HepG2 (cell line): ENCODE data around the gene NELL1. TPM values are rescaled to one million over a fixed set of nuclear protein-coding genes. Genes with fewer than 3 reads are reported as not detected.

Experiments
- ATAC-seq: fragments of 200-7000 bp; cut with Tn5 transposase; 3 replicates; pipeline ENCODE4 v1.9.1; 2020; ENCODE audit warnings: mild to moderate bottlenecking, moderate library complexity
- BruUV-seq: library from RNA; stranded (reverse); fragments of 400-500 nt; replicated peaks from 2 replicates; lab custom pipeline; 2021; lab: Mats Ljungman, UMichigan
- CTCF ChIA-PET: fragments of 300-600 bp; formaldehyde crosslinking; extraction: SDS; loops from one replicate; lab custom pipeline; 2021; ENCODE audit warnings: low total read pairs, inconsistent platforms, low intra/inter-chr PET ratio; lab: Yijun Ruan, JAX
- POLR2A ChIA-PET: fragments of 350-600 bp; sonication (Branson Sonifier 250); formaldehyde crosslinking; loops from one replicate; lab custom pipeline; 2020; ENCODE audit warnings: antibody characterized with exemption, inconsistent platforms; lab: Yijun Ruan, JAX
- DNase-seq: peaks from one replicate; pipeline ENCODE4 v3.0.0-alpha.2; 2015; ENCODE audit warnings: low spot score
- FAIRE-seq: peaks from 3 replicates; lab custom pipeline; 2011; peaks lifted over from hg19 to GRCh38; lab: Jason Lieb, UNC
- H2AFZ ChIP-seq: one replicate; pipeline ENCODE4 v1.6.1; 2011; ENCODE audit warnings: low read length, inconsistent platforms
- H3K27ac ChIP-seq: fragments of 300-600 bp; 3 replicates; pipeline ENCODE4 v1.8.0; 2011; ENCODE audit warnings: mixed run types, mild to moderate bottlenecking, mixed read lengths, low read length, inconsistent platforms; ENCODE audit not compliant: insufficient read depth; ENCODE audit errors: extremely low read length
- H3K27me3 ChIP-seq, 2 experiments: fragments of 200-600 bp in 1 of 2; 2 replicates in 1 of 2; 3 replicates in 1 of 2; pipeline versions ENCODE4 v1.6.0 to v1.8.0; 2011; ENCODE audit warnings: low read length in 2 of 2, mild to moderate bottlenecking in 2 of 2, moderate library complexity in 2 of 2, inconsistent platforms in 1 of 2; ENCODE audit not compliant: insufficient read depth in 2 of 2, control insufficient read depth in 1 of 2
- H3K36me3 ChIP-seq, 2 experiments: fragments of 200-600 bp in 1 of 2; replicated peaks in 1 of 2; 2 replicates in 1 of 2; 3 replicates in 1 of 2; pipeline versions ENCODE4 v1.5.1 to v1.8.0; 2011; ENCODE audit warnings: low read length in 2 of 2, inconsistent platforms in 1 of 2; ENCODE audit not compliant: insufficient read depth in 2 of 2, control insufficient read depth in 1 of 2
- H3K4me1 ChIP-seq: 2 replicates; pipeline ENCODE4 v1.5.1; 2012; ENCODE audit warnings: low read length, inconsistent platforms; ENCODE audit not compliant: insufficient read depth
- H3K4me2 ChIP-seq: 2 replicates; pipeline ENCODE4 v1.6.0; 2011; ENCODE audit warnings: low read depth, low read length, inconsistent platforms
- H3K4me3 ChIP-seq, 3 experiments: fragments of 200-600 bp in 1 of 3; sonication (generic), shearing (Covaris generic) in 1 of 3; replicated peaks in 1 of 3; 2 replicates each; pipeline ENCODE4 v1.5.1; 2011 to 2016; ENCODE audit warnings: low read length in 3 of 3, inconsistent platforms in 2 of 3, low read depth in 2 of 3, mild to moderate bottlenecking in 2 of 3, control low read depth in 1 of 3, mixed read lengths in 1 of 3; ENCODE audit not compliant: insufficient read depth in 1 of 3
- H3K79me2 ChIP-seq: one replicate; pipeline ENCODE4 v1.6.1; 2011; ENCODE audit warnings: low read length, inconsistent platforms; ENCODE audit not compliant: insufficient read depth
- H3K9ac ChIP-seq: 2 replicates; pipeline ENCODE4 v1.6.0; 2011; ENCODE audit warnings: mild to moderate bottlenecking, low read depth, low read length, inconsistent platforms; ENCODE audit not compliant: insufficient read depth
- H3K9me3 ChIP-seq: 2 replicates; pipeline ENCODE4 v1.5.1; 2012; ENCODE audit warnings: mild to moderate bottlenecking, low read length
- H4K20me1 ChIP-seq: 2 replicates; pipeline ENCODE4 v1.6.0; 2011; ENCODE audit warnings: inconsistent platforms, mild to moderate bottlenecking, low read length, moderate library complexity; ENCODE audit not compliant: insufficient read depth
- MAFF ChIP-seq: IDR thresholded peaks from 2 replicates; pipeline ENCODE4 v1.6.1; 2011; ENCODE audit warnings: low read depth, low read length, improper control_type of control experiment
- MAFK ChIP-seq, 2 experiments: IDR thresholded peaks in 1 of 2; conservative IDR thresholded peaks in 1 of 2; 2 replicates each; pipeline ENCODE4 v1.6.1; 2011; ENCODE audit warnings: improper control_type of control experiment in 2 of 2, low read length in 2 of 2
- RBFOX2 ChIP-seq: fragments of 200-400 bp; formaldehyde crosslinking; IDR thresholded peaks from 2 replicates; pipeline ENCODE4 v1.6.1; 2017; ENCODE audit warnings: low read depth, mild to moderate bottlenecking, low read length
- ZNF709 ChIP-seq: sonication (generic); formaldehyde crosslinking; IDR thresholded peaks from 2 replicates; pipeline ENCODE4 v1.5.0; 2020; ENCODE audit warnings: mild to moderate bottlenecking, missing genetic modification reagents
- WGBS: methylation state at CpG from one replicate; pipeline ENCODE4 v1.1.6; 2017; ENCODE audit warnings: low lambda C conversion rate; 5-methylcytosine and 5-hydroxymethylcytosine counted together
- in situ Hi-C: cut with HindIII; loops from 2 replicates; pipeline ENCODE4 v1.10.0; 2017; ENCODE audit warnings: low pct_unique_long_range_greater_than_20kb; ENCODE audit not compliant: extremely low pct_ligation_motif_present
- intact Hi-C: fragments of 100-400 bp; cut with micrococcal nuclease; formaldehyde crosslinking; loops from one replicate; pipeline ENCODE4 v1.10.0; 2022; ENCODE audit not compliant: unreplicated experiment
- polyA plus RNA-seq, 8 experiments: library from polyadenylated mRNA; depleted of rRNA in 3 of 8; stranded (reverse) in 7 of 8; unstranded in 1 of 8; fragments of >200 nt; fragmentation: Illumina TruSeq in 4 of 8; extraction: Trizol in 4 of 8; gene quantifications; 2 replicates each; pipeline versions ENCODE4 v1.2.1 to v1.2.3, GENCODE V29; 2011 to 2016; ENCODE audit warnings: low read depth in 4 of 8, missing spikeins in 1 of 8, mixed read lengths in 1 of 8; ENCODE audit not compliant: insufficient read depth in 1 of 8
- total RNA-seq, 5 experiments: library from RNA; depleted of rRNA; stranded (reverse); fragments of >200 nt; fragmentation: Illumina TruSeq; extraction: Trizol; gene quantifications; 2 replicates each; pipeline ENCODE4 v1.2.3, GENCODE V29; 2016; ENCODE audit warnings: low read depth in 1 of 5
- TF ChIP-seq, protein P1 (sequence below): sonication (generic); formaldehyde crosslinking; IDR thresholded peaks from 2 replicates; pipeline ENCODE4 v1.4.0; 2020; ENCODE audit warnings: missing genetic modification reagents

Gene NELL1
- total and polyA plus RNA-seq, 2 of the 13 experiments (the other 11 are each of a cell fraction or from before 2014, with no cell fraction given), result not detected

GRCh38 chr11:21402274-21402673 is 732.9 kb downstream of the NELL1 start:
- Histone ChIP-seq H3K27me3 (no peaks in the 10 kb centered on the region), H4K20me1 (no peaks in the 10 kb centered on the region), H3K4me2 (no peak overlapping the region), H3K4me3 (no peak overlapping the region), H3K27ac (no peak overlapping the region), H3K4me1 (no peaks in the 10 kb centered on the region), H3K9ac (no peak overlapping the region), H3K79me2 (no peaks in the 10 kb centered on the region), H2AFZ (no peak overlapping the region), H3K36me3 (no peaks in the 10 kb centered on the region), H3K9me3 (no peaks in the 10 kb centered on the region)
- FAIRE-seq, result no peak
- no TSS peak for BruUV-seq
- intact Hi-C loops (no loop called here), in situ Hi-C loops (no loop called here)
- CTCF ChIA-PET, result no interaction called here
- POLR2A ChIA-PET, result no interaction called here
- TF ChIP-seq MAFF (peak; percentile 70), MAFK (conservative IDR thresholded peaks at IDR 0.05 in 1 of 2, IDR thresholded peaks at IDR 0.05 in 1 of 2; ENCODE audit: low read length in 2 of 2) (peak; percentile 42 to 82; a peak in 3 of 4 replicates)
- TF ChIP-seq, protein P1, sequence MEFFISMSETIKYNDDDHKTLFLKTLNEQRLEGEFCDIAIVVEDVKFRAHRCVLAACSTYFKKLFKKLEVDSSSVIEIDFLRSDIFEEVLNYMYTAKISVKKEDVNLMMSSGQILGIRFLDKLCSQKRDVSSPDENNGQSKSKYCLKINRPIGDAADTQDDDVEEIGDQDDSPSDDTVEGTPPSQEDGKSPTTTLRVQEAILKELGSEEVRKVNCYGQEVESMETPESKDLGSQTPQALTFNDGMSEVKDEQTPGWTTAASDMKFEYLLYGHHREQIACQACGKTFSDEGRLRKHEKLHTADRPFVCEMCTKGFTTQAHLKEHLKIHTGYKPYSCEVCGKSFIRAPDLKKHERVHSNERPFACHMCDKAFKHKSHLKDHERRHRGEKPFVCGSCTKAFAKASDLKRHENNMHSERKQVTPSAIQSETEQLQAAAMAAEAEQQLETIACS (CRISPR knock-in tag), result no peak
- 0% methylated on average over 1 of the region's 1 CpG for WGBS
- ATAC-seq, result no peak
- DNase-seq, result no peak

GRCh38 chr11:21403069-21403468 is 733.7 kb downstream of the NELL1 start:
- DNase-seq, result no peak
- H3K27me3 ChIP-seq, result no peaks in the 10 kb centered on the region
- no peaks in the 10 kb centered on the region for H3K4me1 ChIP-seq
- H3K79me2 ChIP-seq, result no peaks in the 10 kb centered on the region
- CTCF ChIA-PET, result no interaction called here
- no peak overlapping the region for H2AFZ ChIP-seq
- no peak overlapping the region for H3K27ac ChIP-seq
- no peak for ATAC-seq
- no peak overlapping the region for H3K4me3 ChIP-seq
- H4K20me1 ChIP-seq, result no peaks in the 10 kb centered on the region
- TF ChIP-seq ZNF709, result no peak
- TF ChIP-seq RBFOX2, result no peak
- TF ChIP-seq, all 625 proteins: peak for 0
- Histone ChIP-seq H3K36me3 (no peaks in the 10 kb centered on the region), H3K9me3 (no peaks in the 10 kb centered on the region), H3K9ac (no peak overlapping the region), H3K4me2 (no peak overlapping the region)
- intact Hi-C loops (no loop called here), in situ Hi-C loops (no loop called here)
- POLR2A ChIA-PET, result no interaction called here
- FAIRE-seq, result no peak
- no TSS peak for BruUV-seq
